ENCODE results near the gene VSTM2A.

Gene VSTM2A

GRCh38 chr7:54596747-54597146 lies 54.6 kb downstream of the VSTM2A start:
- ChIA-PET CTCF (no interaction called here), POLR2A (no interaction called here)
- TF ChIP-seq CTCF (IDR thresholded peaks at IDR 0.05; ENCODE audit: control extremely low read depth, extremely low read depth, low read depth, missing control alignments), result no peak
- DNase-seq (ENCODE audit: extremely low spot score), result peak; percentile 24

- POLR2A ChIA-PET, result no interaction called here
- TF ChIP-seq CTCF (IDR thresholded peaks at IDR 0.05; ENCODE audit: control extremely low read depth, extremely low read depth, low read depth, missing control alignments), result no peak
- CTCF ChIA-PET, result interaction anchor here (1.0 to 1.3 kb wide), 2 partner anchors 13 to 118 kb away, joined by 3 read pairs; no protein-coding TSS in a partner anchor
- DNase-seq (ENCODE audit: extremely low spot score), result no peak
Measured at GRCh38 chr7:54615537-54615936, 73.4 kb downstream of the VSTM2A start.
